Measurements from ENCODE around the gene NRDE2.
A peak's percentile ranks its signal among the peaks of the same experiment; 100 is the strongest.
"Not testable (repeated sequence)": the region's sequence is repeated elsewhere in the genome, so short reads cannot be mapped to it uniquely, and the experiment has no call there.

Gene NRDE2

DNA sequence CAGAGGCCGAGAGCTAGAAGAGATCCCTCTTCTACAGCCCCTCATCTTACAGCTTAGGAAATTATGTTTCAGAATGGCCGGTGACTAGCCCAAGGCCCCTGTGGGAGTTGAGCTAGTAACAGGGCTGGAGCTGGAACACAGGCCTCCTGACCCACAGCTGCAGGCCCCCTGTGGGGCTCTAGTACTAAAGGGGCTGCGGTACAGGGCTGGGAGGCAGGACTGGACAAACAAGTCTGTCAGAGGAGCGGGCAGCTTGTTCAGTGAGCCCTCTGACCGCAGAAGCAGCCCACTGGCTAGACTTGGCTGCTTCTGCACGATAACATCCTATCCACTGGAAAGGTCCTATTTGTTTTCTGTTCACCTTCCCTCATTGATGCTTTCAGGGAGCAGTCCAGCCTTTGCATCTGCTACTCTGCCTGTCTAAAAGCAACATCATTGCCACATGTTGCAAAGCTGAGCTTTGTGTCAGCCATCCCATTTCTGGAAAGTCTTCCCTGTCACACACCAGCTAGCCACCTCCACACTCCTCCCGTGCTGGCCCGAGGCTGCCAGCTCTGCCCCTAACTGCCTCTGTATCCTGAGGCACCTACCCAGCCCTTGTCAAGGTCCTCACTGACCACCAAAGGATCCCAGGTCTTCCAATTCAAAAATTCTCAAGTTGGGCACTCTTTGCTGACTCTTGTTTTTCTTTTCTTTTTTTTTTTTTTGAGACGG, 65.1 kb downstream of the NRDE2 start:
- no peak for DNase-seq

DNA sequence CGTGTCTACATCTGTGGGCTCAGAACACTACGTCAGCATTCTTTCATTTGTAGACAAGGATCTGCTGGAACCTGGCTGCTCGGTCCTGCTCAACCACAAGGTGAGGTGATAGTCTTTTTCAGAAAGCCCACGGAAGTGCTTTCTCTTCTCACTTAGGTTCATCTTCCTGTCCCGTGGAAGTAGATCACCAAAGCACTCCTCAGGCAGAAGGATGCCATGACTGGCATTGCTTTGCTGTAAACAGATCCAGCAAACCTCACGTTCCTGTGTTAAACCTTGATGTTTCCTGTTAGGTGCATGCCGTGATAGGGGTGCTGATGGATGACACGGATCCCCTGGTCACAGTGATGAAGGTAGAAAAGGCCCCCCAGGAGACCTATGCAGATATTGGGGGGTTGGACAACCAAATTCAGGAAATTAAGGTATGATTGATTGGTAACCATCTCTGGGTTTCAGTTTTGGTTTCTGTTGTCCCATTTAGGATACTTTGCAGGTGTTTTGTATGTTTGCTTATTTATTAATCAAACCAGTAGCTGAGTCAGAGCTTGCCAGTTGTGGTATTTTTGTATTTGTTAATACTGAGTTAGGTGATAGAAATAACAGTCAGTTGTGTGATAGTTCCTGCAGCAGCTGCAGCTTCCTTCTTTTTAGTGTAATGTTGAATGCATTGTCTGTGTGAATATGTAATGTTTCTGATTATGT, 67.8 kb downstream of the NRDE2 start:
- DNase-seq = no peak

DNA sequence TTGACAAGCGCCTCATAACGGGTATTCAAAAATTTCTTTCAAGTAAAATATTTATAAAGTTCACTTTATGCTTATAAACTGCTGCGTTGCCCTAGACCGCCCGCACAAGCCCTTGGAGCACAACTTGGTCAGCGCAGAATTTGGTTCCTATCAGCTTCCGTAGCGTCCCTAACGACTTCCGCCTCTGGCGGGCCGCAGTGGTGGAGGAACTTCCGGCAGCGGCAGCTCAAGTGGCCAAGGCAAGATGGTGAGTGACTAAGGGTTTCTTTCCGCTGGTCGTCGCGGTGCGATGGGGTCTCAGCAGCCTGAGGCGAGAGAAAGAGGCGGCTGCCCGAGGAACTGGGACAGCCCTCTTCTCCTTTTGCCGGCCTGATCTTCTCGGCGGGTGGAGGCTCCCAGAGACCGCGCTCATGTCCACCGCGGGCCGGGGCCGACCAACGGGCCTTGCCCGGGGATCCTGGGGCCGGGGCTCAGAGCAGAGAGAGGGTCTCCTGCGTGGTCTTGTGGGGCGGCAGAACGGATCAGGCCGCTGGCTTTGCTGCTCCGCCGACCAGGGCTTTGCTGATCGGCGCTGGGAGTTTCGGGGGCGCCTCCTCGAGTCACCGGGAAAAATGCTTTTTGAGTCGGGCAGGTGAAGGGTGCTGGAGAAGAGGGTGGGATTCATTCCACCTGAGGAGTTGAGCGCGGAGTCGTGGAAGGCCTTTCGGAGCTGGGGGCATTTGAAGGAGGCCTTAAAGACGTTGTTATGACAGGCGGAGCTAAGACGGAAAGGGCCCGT, 75.2 kb downstream of the NRDE2 start, which contains the start of gene PSMC1:
TSS of gene PSMC1 (plus strand) at position 200 of the 778 bp plus-strand sequence. CDS start at position 245, 45 bp downstream.
- peak; percentile 68 to 90 for DNase-seq

DNA sequence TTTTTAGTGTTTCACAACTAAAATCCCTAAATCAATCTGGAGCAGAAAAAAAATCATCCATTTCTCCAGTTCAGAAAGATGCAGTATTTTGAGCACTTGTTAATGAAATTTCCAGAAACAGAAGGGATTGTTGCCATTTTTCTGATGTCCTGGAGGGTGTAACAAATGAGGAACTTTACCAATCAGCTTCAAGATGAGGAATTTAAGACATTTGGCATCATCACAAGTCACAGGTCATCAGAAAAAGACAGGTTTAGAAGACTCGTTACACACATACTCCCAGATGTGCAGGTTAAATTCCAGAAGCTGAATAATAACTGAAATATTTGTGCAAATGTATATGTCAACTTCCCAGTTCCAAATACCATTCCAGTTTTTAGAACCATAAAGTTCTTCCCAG, 75.9 kb downstream of the NRDE2 start:
- no peak for DNase-seq

DNA sequence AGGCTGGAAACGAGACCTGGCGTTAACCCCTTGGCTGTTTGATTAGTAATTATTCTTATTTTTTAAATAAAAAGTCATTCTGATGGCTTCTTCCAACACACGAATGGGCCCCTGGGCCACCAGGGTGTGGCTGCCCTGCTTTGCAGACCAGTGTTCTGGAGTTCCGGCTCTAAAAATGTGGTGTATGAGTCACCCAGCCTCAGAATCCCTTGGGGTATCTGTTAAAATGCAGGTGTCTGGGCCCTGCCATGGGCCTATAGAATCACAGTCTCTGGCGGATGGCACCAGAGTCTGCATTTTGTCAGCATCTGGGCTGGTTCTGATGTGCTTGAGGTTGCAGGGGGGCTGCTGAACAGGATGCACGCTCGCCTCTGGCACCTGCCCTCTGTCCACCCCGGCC, 77.9 kb downstream of the NRDE2 start:
- DNase-seq = no peak

DNA sequence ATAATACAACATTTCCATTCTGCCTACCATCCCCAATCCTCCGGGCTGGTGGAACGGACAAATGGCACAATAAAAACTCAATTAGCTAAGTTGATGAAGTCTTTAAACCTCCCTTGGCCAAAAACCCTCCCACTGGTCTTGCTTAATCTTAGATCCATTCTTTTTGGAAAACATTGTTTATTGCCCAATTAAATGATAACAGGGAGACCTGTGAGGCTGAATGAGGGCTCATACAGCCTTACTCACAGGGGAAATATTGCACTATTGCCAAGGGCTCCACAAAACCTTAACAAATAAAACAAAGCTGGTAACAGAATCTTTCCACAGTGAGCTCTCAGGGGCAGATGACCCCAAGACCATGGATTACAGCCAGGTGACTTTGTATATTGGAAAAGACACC, 83.1 kb downstream of the NRDE2 start:
- DNase-seq = no peak

DNA sequence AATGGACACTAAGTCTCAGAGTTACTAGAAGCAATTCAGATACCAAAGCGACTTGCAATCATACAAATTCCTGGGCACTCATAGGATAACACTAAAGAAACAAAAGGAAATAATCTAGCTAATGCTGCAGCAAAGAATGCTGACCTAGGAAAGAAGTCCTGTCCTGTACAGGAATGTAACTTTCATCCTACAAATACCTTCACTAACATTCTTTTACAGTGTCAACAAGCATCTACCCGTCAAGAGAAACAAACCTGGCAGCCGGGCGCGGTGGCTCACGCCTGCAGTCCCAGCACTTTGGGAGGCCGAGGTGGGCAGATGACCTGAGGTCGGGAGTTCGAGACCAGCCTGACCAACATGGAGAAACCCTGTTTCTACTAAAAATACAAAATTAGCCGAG, 84.3 kb downstream of the NRDE2 start:
- DNase-seq = not testable (repeated sequence)

DNA sequence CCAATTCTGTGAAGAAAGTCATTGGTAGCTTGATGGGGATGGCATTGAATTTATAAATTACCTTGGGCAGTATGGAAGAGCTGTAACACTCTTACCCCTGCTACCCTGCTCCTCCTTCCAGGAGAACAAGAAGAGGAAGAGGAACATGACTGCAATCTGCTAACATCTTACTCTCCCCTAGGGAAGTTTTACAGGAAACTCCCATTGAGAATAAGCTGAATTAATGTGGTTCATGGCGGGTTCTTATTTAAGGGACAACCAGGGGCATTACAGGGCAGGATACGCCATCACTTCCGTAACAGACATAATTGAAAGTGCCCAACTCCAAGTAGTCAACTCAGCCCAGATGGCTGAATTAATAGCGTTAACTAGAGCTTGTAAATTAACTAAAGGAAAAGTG, 84.8 kb downstream of the NRDE2 start:
- no peak for DNase-seq

DNA sequence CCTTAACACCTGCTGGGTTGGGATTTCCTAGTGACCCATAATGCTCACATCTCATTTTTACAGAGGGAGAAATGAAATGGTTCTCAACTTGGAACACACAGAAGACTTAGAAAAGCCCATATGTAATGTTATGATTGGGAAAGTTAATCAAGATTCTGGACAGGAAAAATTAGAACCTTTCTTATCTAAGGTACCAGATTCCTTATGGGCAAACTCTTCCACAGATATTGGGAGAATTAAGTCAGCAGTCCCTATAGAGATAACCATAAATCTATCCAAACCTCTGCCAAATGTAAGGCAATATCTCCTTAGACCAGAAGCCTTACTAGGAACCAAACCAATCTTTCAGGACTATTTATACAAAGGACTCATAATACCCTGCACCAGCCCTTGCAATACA, 89.3 kb downstream of the NRDE2 start:
- DNase-seq = no peak

DNA sequence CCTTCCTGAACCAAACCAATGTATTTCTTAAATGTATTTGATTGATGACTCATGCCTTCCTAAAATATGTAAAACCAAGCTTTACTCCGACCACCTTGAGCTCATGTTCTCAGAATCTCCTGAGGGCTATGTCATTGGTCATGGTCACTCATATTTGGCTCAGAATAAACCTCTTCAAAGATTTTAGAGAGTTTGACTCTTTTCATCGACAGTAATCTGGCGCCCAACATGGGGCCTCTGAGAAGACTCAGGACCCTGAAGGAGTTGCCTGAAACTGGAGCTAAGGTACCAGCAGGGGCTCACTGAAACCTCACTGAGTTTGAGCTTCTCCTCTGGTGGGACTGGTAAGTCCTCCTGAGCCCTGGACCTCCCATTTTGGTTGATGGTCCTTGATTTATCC, 92.6 kb downstream of the NRDE2 start:
- no peak for DNase-seq

DNA sequence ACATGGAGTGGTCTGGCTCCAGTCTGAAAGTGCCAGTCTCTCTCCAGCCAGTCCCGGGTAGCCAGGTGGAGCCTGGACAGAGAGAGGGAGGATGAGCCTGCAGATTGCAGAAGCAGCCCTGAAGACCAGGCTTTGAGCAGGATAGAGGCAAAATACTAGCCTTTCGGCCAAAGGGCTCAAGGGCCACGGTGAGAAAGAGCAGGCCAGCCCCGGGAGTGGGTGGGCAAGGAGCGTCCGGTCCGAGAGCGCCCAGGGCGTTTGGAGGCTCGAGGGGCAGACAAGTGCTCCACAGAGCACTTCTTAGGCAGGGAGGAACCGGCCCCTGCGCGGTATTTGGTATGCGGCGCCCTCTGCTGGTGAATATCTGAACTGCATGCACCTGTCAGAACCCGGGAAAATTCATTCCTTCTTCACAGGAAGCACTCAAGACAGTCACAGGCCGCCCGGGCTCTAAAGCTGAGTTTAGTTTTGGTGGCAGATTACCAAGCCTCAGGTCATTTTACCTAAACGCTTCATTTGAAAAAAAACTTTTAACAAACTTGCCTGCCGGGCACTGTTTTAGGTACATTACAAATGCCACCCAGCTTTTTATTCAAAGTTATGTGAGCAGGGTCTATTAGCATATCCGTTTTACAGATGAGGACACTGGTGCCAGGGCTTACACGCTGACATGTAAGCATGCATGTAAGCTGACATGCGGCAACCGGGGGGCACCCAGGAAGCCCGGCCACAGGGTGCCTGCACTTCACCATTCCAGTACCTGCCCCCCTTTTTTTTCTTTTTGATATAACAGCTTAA, 96.4 kb downstream of the NRDE2 start:
- peak in 1 of 2 experiments; percentile 62 for DNase-seq

DNA sequence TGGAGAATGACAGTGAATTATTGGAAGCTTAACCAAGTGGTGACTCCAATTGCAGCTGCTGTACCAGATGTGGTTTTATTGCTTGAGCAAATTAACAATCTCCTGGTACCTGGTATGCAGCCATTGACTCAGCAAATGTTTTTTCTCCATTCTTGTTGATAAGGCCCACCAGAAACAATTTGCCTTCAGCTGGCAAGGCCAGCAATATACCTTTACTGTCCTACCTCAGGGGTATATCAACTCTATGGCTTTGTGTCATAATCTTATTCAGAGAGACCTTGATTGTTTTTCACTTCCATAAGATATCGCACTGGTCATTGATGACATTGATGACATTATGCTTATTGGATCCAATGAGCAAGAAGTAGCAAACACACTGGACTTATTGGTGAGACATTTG, 101.8 kb downstream of the NRDE2 start:
- not testable (repeated sequence) for DNase-seq

DNA sequence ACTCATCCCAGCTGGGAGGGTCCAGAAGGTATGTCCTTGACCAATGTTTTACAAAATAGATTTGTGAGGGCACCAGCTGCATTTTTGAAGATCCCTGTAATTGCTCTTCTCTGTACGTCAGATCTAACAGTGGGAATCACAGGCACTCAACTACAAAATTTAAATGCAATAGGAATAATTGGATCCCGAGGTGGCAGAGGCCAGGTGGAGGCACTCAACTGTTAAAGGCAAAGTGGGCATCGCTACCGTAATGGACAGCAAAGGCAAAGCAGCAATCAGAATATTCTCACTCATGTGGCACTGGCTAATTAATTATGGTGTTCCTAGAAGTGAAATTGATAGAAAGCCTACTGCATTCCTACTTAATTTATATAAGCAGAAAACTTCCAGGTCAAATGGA, 103.3 kb downstream of the NRDE2 start:
- no peak for DNase-seq
